H9 (cell line): ENCODE data around the gene FNDC1. TPM values are rescaled to one million over a fixed set of nuclear protein-coding genes. Genes with fewer than 3 reads are reported as not detected.

Experiments used
- DNase-seq: peaks from one replicate; pipeline ENCODE4 v3.0.0-alpha.2; 2017
- H2AFZ ChIP-seq: one replicate; pipeline ENCODE4 v1.6.1; 2013; ENCODE audit warnings: mild to moderate bottlenecking, low read length, control low read depth, moderate library complexity
- H2AK5ac ChIP-seq: 2 replicates; pipeline ENCODE4 v1.6.1; 2013; ENCODE audit warnings: low read length, control low read depth, mixed read lengths; ENCODE audit not compliant: insufficient read length
- H2BK120ac ChIP-seq: one replicate; pipeline ENCODE4 v1.6.1; 2013; ENCODE audit warnings: low read depth, mild to moderate bottlenecking, low read length, control low read depth, inconsistent platforms; ENCODE audit not compliant: poor library complexity, severe bottlenecking
- H2BK12ac ChIP-seq: 2 replicates; pipeline ENCODE4 v1.6.1; 2013; ENCODE audit warnings: low read length, control low read depth, mixed read lengths, low read depth; ENCODE audit not compliant: insufficient read length
- H2BK15ac ChIP-seq: 2 replicates; pipeline ENCODE4 v1.6.1; 2013; ENCODE audit warnings: low read depth, low read length, control low read depth
- H2BK20ac ChIP-seq: one replicate; pipeline ENCODE4 v1.6.1; 2013; ENCODE audit warnings: low read depth, mild to moderate bottlenecking, low read length, control low read depth, inconsistent platforms; ENCODE audit not compliant: poor library complexity, severe bottlenecking
- H2BK5ac ChIP-seq: 2 replicates; pipeline ENCODE4 v1.6.1; 2013; ENCODE audit warnings: low read length, control low read depth, mixed read lengths; ENCODE audit not compliant: insufficient read length
- H3K14ac ChIP-seq: 2 replicates; pipeline ENCODE4 v1.6.1; 2013; ENCODE audit warnings: low read length, control low read depth; ENCODE audit not compliant: insufficient read depth
- H3K18ac ChIP-seq: 2 replicates; pipeline ENCODE4 v1.6.1; 2013; ENCODE audit warnings: low read depth, mild to moderate bottlenecking, mixed read lengths, low read length, control low read depth; ENCODE audit not compliant: insufficient read length
- H3K23ac ChIP-seq: 2 replicates; pipeline ENCODE4 v1.6.1; 2013; ENCODE audit warnings: low read length, control low read depth, mixed read lengths, low read depth; ENCODE audit not compliant: insufficient read length
- H3K23me2 ChIP-seq: 2 replicates; pipeline ENCODE4 v1.6.1; 2013; ENCODE audit warnings: low read depth, mild to moderate bottlenecking, mixed read lengths, low read length, control low read depth; ENCODE audit not compliant: insufficient read length, poor library complexity, severe bottlenecking
- H3K27ac ChIP-seq: 2 replicates; pipeline ENCODE4 v1.5.1; 2013; ENCODE audit warnings: low read length, control low read depth, mixed read lengths, low read depth; ENCODE audit not compliant: insufficient read length
- H3K27me3 ChIP-seq: 2 replicates; pipeline ENCODE4 v1.6.1; 2013; ENCODE audit warnings: low read length, control low read depth, inconsistent platforms; ENCODE audit not compliant: insufficient read depth
- H3K4ac ChIP-seq: 2 replicates; pipeline ENCODE4 v1.6.1; 2013; ENCODE audit warnings: low read depth, mild to moderate bottlenecking, control low read depth, inconsistent platforms, low read length, moderate library complexity
- H3K4me1 ChIP-seq: 2 replicates; pipeline ENCODE4 v1.6.1; 2013; ENCODE audit warnings: low read length, control low read depth, inconsistent platforms; ENCODE audit not compliant: insufficient read depth
- H3K4me2 ChIP-seq: 2 replicates; pipeline ENCODE4 v1.6.1; 2013; ENCODE audit warnings: low read length, control low read depth, mixed read lengths; ENCODE audit not compliant: insufficient read length, insufficient read depth
- H3K56ac ChIP-seq: 2 replicates; pipeline ENCODE4 v1.6.1; 2013; ENCODE audit warnings: low read depth, mild to moderate bottlenecking, mixed read lengths, low read length, control low read depth; ENCODE audit not compliant: insufficient read length
- H3K79me1 ChIP-seq: 2 replicates; pipeline ENCODE4 v1.6.1; 2013; ENCODE audit warnings: low read depth, mild to moderate bottlenecking, moderate library complexity, low read length, control low read depth, inconsistent platforms; ENCODE audit not compliant: insufficient read depth, poor library complexity, severe bottlenecking
- H3K79me2 ChIP-seq: 2 replicates; pipeline ENCODE4 v1.6.1; 2013; ENCODE audit warnings: low read length, control low read depth, inconsistent platforms; ENCODE audit not compliant: insufficient read depth
- H3K9ac ChIP-seq: 2 replicates; pipeline ENCODE4 v1.6.1; 2013; ENCODE audit warnings: low read length, control low read depth, mixed read lengths; ENCODE audit not compliant: insufficient read length; ENCODE audit errors: extremely low read depth
- H3K9me3 ChIP-seq: one replicate; pipeline ENCODE4 v1.6.1; 2013; ENCODE audit warnings: low read depth, low read length, inconsistent platforms; ENCODE audit not compliant: control insufficient read depth
- H3T11ph ChIP-seq: one replicate; pipeline ENCODE4 v1.6.1; 2013; ENCODE audit warnings: mild to moderate bottlenecking, low read length, control low read depth, inconsistent platforms
- H4K20me1 ChIP-seq: one replicate; pipeline ENCODE4 v1.6.1; 2013; ENCODE audit not compliant: control insufficient read depth, insufficient read length, insufficient read depth
- H4K5ac ChIP-seq: 2 replicates; pipeline ENCODE4 v1.6.1; 2013; ENCODE audit warnings: low read depth, mild to moderate bottlenecking, mixed read lengths, low read length, control low read depth; ENCODE audit not compliant: insufficient read length
- H4K8ac ChIP-seq: replicated peaks from 2 replicates; pipeline ENCODE4 v1.6.1; 2013; ENCODE audit warnings: low read length, control low read depth, mixed read lengths, low read depth; ENCODE audit not compliant: insufficient read length
- H4K91ac ChIP-seq: 2 replicates; pipeline ENCODE4 v1.6.1; 2013; ENCODE audit warnings: low read depth, mild to moderate bottlenecking, moderate library complexity, mixed read lengths, low read length, control low read depth; ENCODE audit not compliant: insufficient read length
- H3K27ac Mint-ChIP-seq, 3 experiments: 2 replicates in 2 of 3; 3 replicates in 1 of 3; pipeline ENCODE4 v1.8.0; 2020 to 2021; ENCODE audit warnings: mixed read lengths in 3 of 3, mild to moderate bottlenecking in 1 of 3, moderate library complexity in 1 of 3
- H3K27me3 Mint-ChIP-seq: 2 replicates; pipeline ENCODE4 v1.8.0; 2021; ENCODE audit warnings: low read depth, mild to moderate bottlenecking, moderate library complexity, mixed read lengths
- H3K36me3 Mint-ChIP-seq, 3 experiments: 2 replicates in 2 of 3; 3 replicates in 1 of 3; pipeline ENCODE4 v1.8.0; 2020 to 2021; ENCODE audit warnings: low read depth in 3 of 3, mixed read lengths in 3 of 3; ENCODE audit not compliant: insufficient read depth in 1 of 3
- H3K4me1 Mint-ChIP-seq, 2 experiments: 2 replicates each; pipeline ENCODE4 v1.8.0; 2020; ENCODE audit warnings: mixed read lengths in 2 of 2
- H3K4me3 Mint-ChIP-seq, 2 experiments: 2 replicates in 1 of 2; 3 replicates in 1 of 2; pipeline ENCODE4 v1.8.0; 2020 to 2021; ENCODE audit warnings: mild to moderate bottlenecking in 2 of 2, mixed read lengths in 2 of 2, moderate library complexity in 1 of 2
- H3K9me3 Mint-ChIP-seq, 2 experiments: 2 replicates in 1 of 2; 3 replicates in 1 of 2; pipeline ENCODE4 v1.8.0; 2020; ENCODE audit warnings: mild to moderate bottlenecking in 2 of 2, mixed read lengths in 2 of 2, moderate library complexity in 1 of 2
- CTCF ChIP-seq: fragments of 200-600 bp; sonication (generic); conservative IDR thresholded peaks from 3 replicates; pipeline ENCODE4 v1.8.0; 2021; ENCODE audit warnings: antibody characterized with exemption, mild to moderate bottlenecking
- WGBS: extraction: QIAGEN DNeasy Blood & Tissue Kit; methylation state at CpG from one replicate; pipeline ENCODE4 v1.1.7; 2013; ENCODE audit warnings: missing lambda C conversion rate, low lambda C conversion rate, mixed read lengths; ENCODE audit not compliant: insufficient read length; ENCODE audit errors: extremely low coverage; 5-methylcytosine and 5-hydroxymethylcytosine counted together
- total RNA-seq: library from RNA; stranded (reverse); gene quantifications from 2 replicates; pipeline ENCODE4 v1.2.1, GENCODE V29; 2021

Gene FNDC1
- total RNA-seq, 1 experiment from 2014 or later: 0.24 TPM

GRCh38 chr6:159172091-159172491, 2.9 kb downstream of the FNDC1 start:
- Histone ChIP-seq H3K4me2 (no peak overlapping the region), H3K9me3 (no peaks in the 10 kb centered on the region), H3K4me1 (no peaks in the 10 kb centered on the region), H2BK5ac (no peak overlapping the region), H4K20me1 (no peaks in the 10 kb centered on the region), H3K56ac (no peak overlapping the region), H3T11ph (no peak overlapping the region), H4K91ac (no peak overlapping the region), H3K79me1 (no peaks in the 10 kb centered on the region), H3K9ac (no peak overlapping the region), H3K14ac (no peak overlapping the region), H2BK12ac (no peak overlapping the region), H2BK20ac (no peak overlapping the region), H3K79me2 (no peaks in the 10 kb centered on the region), H2AFZ (no peak overlapping the region), H3K23ac (no peak overlapping the region), H2BK120ac (no peak overlapping the region), H3K4ac (no peak overlapping the region), H2AK5ac (no peak overlapping the region), H4K8ac (no peak overlapping the region), H3K27me3 (peaks cover 31% of the 10 kb centered on the region), H2BK15ac (no peak overlapping the region), H4K5ac (no peak overlapping the region), H3K23me2 (peaks cover 12% of the 10 kb centered on the region), H3K18ac (no peak overlapping the region), H3K27ac (no peak overlapping the region)
- no CpG with 5 or more reads among the region's 1 CpG for WGBS
- no peak overlapping the region for H3K4me3 Mint-ChIP-seq
- no peak overlapping the region for H3K27ac Mint-ChIP-seq
- peaks cover 80% of the 10 kb centered on the region for H3K27me3 Mint-ChIP-seq
- peaks cover 0 to 9% of the 10 kb centered on the region in 2 experiments; a peak in 3 of 5 replicates for H3K9me3 Mint-ChIP-seq
- DNase-seq: no peak
- H3K4me1 Mint-ChIP-seq: peaks cover 19 to 23% of the 10 kb centered on the region in 2 experiments
- H3K36me3 Mint-ChIP-seq: no peaks in the 10 kb centered on the region; a peak in 1 of 7 replicates
- TF ChIP-seq CTCF: no peak
